HG03457 (cell line): ENCODE data around the gene LSM12.

Experiments
- ATAC-seq: cut with Tn5 transposase; IDR thresholded peaks from one replicate; pipeline ENCODE4 v1.9.1; 2021; ENCODE audit warnings: moderate number of reproducible peaks; ENCODE audit not compliant: unreplicated experiment

LSM12 gene

GRCh38 chr17:44095647-44096496, 29.4 kb upstream of the LSM12 start:
- no peak for ATAC-seq

GRCh38 chr17:44095388-44095646, 28.8 kb upstream of the LSM12 start:
- ATAC-seq = no peak

- no peak for ATAC-seq
These were observed 28.4 kb upstream of the LSM12 start for GRCh38 chr17:44094701-44095387.

GRCh38 chr17:44093231-44093900, 26.9 kb upstream of the LSM12 start:
- no peak for ATAC-seq

GRCh38 chr17:44092051-44092450, 25.6 kb upstream of the LSM12 start:
- no peak for ATAC-seq

DNA sequence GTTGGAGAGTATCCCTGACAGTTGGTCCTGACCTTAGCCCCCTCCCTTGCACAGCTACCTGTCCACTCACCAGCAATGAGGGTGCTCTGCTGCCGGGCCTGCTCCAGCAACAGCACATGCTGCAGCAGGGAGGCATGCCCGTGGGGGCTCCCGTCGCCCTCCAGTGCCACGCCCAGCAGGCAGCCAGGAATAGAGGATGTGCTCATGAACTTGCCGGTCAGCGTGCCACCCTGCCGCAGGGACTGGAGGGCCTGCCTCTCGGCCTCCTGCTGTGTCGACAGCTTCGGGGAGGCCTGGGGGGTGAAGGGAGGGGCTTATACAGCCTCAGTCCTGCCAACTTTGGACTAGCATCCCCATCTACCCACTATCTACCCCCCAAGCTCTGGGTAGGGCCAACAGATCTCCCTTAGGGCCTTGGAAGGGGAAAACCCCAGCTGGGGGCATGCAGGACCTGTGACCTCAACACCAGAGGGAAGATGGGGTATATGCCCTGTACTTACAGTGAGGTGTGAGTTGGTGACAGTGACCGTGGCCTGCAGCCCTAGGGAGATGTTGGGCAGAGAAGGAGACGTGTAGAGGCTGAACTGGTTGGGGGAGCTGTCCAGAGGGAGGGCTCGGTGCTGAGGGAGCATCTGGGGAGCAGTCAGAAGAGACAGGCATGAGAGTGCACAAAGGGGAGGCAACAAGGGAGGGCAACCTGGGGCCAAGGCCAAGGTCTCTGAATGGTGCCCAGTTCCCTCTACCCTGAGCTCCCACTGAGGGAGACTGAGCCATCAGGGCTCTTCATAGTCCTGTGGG, 24.9 kb upstream of the LSM12 start:
- ATAC-seq = no peak

GRCh38 chr17:44088254-44088653, 21.8 kb upstream of the LSM12 start:
- no peak for ATAC-seq

DNA sequence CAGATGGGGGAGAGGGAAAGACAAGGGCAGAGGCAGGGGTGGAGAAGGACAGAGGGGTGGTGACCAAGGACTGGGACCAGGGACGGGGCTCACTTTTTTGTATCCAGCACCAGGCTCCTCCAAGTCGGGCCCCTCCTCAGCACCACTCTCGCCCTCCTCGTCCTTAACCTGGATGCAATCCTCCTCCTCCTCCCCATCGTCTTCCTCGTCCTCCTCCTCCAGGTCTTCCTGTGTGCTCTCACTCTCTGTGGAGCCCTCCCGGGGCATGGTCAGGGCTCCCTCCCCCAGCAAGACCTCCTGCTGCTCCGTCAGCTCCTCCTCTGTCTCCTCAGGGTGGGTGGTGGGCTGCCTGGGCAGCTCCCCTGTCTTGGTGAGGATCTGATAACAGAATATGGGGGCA, 20.8 kb upstream of the LSM12 start:
- no peak for ATAC-seq

DNA sequence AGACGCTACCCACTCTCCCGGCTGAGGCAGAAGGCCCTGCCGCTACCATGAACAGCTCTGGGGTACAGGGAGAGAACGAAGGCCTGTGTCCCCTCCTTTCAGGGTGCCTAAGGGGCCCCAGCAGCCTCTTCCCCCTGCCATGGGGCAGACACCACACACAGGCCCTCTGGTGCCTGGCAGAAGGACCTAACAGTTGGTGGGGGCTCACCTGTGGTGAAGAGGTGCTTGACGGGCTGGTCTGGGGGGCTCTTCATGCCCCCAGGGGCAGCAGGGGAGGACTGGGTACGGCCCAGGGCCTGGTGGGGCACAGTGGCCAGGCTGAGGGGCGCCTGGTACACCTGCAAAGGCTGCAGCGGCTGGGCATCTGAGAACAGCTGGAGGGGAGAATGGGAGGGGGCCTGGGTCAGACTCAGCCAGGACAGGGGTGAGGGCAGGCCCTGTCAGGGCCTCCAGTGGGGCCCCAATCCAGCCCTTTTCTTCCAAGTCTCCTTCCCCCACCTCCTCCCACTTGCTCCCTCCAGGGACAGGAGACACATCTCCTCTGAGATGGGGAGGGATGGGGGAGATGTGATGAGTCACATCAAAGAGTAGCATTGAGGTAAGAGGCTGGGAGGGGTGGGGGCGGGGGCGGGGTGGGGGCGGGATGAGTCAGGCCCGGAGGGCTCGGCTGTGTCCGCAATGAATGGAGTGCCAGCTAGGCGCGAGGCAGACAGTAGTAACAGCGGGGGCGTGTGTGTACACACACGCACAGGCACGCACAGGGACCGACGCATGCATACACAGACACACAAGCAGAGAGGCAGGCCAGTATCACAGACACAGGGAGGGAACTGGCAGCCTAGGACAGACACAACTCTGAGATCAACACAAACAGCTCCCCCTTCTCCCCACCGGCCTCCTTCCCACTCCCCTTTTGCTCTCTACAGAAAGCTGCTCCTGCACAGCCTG, 20.2 kb upstream of the LSM12 start:
- no peak for ATAC-seq

- no peak for ATAC-seq
These were observed 19.4 kb upstream of the LSM12 start for GRCh38 chr17:44085908-44086307.

- ATAC-seq = no peak
These were observed 18.4 kb upstream of the LSM12 start for GRCh38 chr17:44084921-44085320.

- no peak for ATAC-seq
These were observed 17.7 kb upstream of the LSM12 start for GRCh38 chr17:44084131-44084538.

- no peak for ATAC-seq
These were observed 16.9 kb upstream of the LSM12 start for GRCh38 chr17:44083250-44083849.

GRCh38 chr17:44082256-44082927, 15.9 kb upstream of the LSM12 start:
- ATAC-seq = no peak

GRCh38 chr17:44081681-44082080, 15.2 kb upstream of the LSM12 start:
- ATAC-seq = no peak

DNA sequence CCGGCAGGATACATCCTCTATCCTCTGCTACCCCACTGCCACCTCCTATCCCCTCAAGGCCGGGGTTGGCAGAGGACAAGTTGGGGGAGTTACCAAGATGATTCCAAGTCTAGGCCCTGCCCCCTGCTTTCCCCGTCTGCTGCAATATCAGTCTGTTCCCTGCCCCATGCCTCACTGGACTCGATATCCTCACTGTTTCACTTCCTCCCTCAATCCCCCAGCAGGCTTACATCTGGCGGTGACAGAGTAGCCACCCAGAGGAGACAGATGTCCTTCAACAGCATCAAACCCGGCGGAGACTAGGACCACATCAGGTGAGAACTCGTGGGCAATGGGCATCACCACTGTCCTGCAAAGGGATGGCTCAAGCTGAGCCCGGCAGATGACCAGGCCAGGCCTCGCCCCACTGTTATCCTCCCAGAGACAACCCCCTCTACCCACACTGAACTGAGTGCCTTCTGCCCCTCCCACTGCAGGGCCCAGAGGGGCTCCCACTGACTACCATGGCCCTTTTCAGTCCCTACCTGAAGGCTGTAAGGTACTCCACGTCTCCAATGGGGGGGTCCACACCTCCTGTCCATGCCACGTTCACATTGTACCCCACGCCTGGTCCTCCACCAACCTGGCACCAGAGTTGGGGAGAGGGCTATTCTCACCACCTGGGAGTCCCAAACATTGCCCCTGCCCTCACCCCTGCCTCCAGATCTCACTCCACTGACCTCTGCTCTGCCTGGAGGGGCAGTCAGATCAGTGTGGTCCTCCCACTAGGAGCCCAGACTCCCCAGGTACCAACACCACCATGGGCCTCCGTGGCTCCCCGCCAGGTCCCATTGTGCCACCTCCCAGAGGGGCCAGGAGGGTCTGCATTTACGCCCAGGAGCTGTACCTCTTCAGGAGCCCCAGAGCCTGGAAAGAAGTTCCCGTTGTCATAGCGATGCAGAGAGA, 13.7 kb upstream of the LSM12 start:
- no peak for ATAC-seq

DNA sequence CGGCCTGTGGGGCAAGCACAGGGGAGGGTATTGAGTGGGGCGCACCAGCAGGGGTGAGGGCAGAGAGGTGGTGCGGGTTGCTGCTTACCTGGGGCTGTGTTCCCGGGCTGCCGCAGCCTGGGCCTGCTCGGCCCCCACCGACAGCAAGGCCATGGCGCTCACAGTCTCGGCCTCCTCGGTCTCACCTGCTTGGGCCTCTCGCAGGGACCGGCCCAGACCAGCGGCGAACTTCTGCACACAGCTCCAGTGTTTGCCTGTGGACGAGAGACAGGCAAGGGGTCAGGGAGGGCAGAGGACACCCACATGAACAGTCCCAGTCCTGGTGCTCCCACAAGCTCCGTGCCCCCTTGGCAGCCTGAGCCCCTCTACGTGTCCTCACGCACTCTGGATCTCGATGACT, 11.9 kb upstream of the LSM12 start:
- no peak for ATAC-seq

- ATAC-seq = no peak
These were observed 11.1 kb upstream of the LSM12 start for GRCh38 chr17:44077595-44077909.
